ENCODE data around the gene MYO15A.

- TF ChIP-seq CTCF (IDR thresholded peaks at IDR 0.05; ENCODE audit: borderline replicate concordance, extremely low read depth, low read length, poor library complexity, severe bottlenecking) (no peak), EZH2 (IDR thresholded peaks at IDR 0.05; ENCODE audit: borderline replicate concordance, low read depth, low read length, severe bottlenecking) (no peak)
Measured at GRCh38 chr17:18173740-18174139, 65.2 kb downstream of the MYO15A start.
